Measurements from ENCODE around the gene CCDC89. TPM values are rescaled to one million over a fixed set of nuclear protein-coding genes. Genes with fewer than 3 reads are reported as not detected.
A peak's percentile ranks its signal among the peaks of the same experiment; 100 is the strongest.

CCDC89 gene
- total RNA-seq = 1.8 TPM

DNA sequence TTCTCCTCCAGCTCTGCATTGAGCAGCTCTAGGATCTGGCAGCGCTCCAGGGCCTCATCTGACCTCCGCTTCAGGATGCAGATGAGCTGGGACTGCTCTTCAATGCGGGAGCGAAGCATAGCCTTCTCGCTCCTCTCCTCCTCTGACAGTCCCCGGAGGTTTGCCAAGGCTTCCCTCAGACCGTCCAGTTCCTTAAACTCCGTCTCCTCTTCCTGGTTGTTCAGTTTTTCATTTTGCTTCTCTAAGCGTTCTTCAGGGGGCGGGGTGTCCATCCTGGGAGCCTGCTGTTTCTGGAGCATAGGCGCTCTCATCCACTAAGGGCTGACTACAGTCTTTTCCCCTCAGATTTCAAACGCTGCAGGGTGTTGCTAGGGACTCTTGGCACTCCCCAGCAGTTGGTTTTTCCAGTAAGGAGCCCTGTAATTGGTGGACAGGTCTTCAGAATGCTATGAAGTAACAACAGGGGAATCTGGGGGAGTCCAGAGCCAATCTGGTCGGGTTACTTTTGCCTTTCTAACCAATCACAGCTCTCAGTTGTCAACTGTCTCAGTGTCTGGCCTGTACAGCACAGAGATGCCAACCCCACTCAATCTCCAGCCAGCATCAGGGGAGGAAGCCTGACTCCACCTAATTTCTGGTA lies at the start of gene CCDC89:
Gene CCDC89, minus strand, starts transcription at position 376 of the 640 bp plus-strand sequence. Its CDS starts 65 bp downstream, at position 311.
- DNase-seq = peak; percentile 91

DNA sequence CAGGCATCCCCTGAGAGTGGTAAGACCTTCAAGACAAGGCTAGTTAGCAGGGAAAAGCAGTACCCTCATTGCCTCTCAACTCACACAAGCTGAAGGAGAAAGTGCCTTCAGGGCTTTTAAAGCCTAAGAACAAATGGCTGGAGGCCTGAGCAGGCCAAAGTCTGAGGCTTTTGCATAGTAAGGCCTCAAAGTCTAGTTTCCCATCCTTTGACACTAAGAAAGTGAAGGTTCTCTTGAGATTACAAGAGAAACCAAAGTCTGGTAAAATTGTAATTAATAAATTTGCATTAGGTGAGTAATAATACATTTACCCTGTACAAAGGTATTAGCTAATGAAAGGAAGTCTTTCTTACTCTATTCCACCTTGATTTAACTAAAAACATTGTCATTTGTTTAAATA lies 47.0 kb upstream of the CCDC89 start:
- no peak for DNase-seq

DNA sequence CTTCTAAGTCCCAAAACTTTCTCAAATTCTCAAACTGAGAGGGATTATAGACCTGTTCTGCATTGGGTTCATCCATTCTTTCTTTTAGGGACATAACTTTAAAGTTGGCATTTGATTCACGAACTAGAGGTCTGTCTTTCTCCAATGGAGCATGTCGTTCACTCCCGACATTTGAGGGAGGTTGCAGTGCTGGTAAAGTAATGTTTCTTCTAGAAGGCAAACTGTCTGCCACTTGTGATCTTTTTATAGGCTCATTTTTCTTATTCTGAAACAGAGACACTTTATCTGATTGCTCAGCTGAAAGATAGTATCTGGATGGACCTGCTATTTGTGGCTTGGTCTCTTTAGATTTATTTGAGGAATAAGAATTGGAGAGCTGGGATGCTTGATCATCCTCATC lies 40.4 kb upstream of the CCDC89 start:
- DNase-seq = no peak

DNA sequence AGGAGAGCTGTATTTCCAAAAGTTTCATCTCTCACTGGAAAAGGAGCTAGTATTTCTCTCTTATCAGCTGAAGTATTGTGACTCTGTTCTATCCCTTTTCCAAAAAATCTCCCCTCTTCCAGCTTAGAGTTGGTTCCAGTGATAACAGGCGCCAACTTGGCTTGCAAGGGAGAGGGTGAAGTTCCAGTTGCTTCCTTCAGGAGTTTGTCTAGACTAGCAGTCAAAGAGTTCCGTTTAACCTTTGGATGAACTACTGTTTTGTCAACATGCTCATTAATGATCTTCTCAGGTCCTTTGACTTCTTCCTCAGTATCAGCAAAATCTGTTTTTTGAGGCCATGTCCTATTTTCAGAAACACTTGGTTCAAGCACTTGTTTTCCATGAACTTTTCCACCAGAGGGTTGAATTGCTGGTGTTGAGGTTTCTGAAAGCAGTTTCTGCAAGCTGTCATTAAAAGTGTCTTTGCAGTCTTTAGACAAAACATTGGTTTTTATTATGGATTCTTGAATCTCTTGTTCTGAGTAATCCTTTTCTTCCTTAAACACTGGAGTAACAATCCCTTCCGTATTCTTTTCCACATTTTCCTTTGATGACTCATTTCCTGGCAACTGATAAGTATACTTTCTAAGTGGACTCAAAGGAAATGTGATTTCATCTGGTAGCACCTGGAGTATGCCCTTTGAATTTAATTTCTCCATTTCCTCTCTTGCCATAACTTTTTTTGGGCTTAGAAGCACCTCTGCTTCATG lies 39.7 kb upstream of the CCDC89 start:
- no peak for DNase-seq

DNA sequence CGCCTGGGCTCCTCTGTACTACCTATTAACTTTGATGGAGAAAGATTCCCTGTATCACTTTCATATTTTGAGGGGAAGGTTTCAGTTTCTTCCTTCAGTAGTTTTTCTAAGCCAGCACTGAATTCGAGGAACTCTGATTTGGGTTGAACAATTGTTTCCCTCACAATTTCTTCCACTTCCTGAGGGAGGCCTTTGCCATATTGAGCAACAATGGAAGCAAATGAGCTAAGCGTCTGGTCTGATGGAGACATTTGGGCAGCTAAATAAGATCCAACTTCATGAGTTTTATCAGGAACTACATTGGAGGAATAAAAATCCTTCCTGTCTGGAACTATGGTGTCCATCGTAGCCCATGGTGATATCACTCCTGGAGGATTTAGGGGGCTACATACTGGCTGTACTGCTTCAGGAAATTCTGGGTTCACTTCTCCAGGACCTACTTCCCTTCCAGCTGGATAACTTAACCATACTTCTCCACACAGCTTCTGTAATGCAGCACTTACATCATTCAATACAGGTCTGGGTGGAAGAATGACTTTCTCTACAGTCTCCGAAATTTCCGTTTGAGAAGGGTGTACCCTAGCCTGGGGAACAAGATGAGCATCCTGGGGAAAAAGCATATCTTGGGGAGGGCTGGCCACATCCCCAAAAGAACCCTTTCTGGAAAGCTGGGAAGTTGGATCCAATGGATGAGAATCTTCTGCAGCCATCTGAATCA lies 38.9 kb upstream of the CCDC89 start:
- no peak for DNase-seq

DNA sequence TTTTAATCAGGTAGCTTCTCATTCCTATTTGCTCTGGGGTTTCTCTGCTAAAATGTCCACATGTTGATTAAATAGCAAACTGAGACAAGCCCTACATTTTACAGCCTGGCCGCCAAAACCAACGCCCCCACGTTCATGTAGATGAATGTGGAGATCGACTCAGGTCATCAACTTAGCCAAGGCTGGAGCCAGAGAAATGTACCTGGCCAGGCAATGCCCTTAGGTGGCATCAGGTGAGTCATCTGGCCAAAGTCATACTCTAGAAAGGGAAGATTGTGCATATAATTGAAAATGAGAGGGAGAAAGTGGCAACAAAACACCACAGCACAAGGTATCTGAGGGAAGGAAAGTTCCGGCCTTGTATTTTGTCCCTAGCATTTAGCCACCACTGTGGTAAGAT lies 37.1 kb upstream of the CCDC89 start:
- DNase-seq = no peak

DNA sequence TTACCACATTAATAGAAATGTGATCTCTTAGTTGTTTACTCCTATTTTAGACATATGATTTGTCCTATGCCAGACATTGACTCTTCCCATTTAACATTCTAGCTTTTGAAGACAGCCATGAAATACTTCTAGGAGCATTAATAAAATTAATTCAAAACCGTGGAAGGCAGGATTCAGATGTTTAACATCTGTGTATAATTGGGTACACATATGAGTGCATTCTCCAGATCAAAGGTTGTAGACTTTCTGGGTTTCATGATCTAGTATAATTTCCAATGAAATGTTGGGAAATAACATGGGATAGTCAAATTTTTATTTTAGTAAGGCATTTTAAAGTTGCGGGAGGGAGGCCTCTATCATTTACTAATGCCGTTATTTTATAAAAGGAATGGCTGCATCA lies 35.2 kb upstream of the CCDC89 start:
- peak; percentile 31 for DNase-seq

DNA sequence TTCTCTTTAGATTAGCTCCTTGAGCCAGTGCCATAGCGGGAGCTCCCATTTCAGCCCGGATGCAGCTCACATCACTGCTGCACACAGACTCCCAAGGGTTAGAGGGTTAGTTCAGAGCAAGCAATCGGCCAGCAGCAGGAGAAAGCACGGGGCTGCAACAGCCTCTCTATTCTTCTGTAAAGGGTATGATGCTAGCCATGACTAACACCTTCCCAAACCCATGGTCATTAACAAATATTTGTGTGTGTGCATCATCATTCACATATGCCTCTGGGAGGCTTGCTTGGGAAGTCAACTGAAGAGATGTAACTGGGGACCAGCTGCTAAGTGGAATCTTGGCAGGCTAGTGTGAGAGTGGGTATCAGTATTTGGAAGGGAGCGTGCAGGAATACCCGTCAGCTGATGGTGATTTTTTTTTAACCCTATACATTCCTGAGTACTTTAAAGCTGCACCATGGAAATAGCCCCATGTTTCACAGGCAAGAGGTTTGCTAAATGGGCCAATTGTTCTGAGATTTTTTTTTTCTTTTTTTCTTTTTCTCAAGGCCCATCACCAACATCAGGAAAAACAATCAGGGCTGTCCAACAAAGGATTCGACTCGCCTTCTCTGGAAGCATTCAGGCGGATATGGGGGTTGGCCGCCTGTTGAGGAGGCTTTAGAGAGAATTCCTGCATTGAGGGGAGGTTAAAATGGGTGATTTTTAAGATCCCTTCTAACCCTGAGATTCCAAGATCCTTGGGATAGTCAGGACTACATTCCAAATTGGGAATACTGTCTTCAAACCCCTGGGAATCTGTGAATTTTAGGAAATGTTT lies 33.2 kb upstream of the CCDC89 start:
- peak; percentile 84 for DNase-seq

DNA sequence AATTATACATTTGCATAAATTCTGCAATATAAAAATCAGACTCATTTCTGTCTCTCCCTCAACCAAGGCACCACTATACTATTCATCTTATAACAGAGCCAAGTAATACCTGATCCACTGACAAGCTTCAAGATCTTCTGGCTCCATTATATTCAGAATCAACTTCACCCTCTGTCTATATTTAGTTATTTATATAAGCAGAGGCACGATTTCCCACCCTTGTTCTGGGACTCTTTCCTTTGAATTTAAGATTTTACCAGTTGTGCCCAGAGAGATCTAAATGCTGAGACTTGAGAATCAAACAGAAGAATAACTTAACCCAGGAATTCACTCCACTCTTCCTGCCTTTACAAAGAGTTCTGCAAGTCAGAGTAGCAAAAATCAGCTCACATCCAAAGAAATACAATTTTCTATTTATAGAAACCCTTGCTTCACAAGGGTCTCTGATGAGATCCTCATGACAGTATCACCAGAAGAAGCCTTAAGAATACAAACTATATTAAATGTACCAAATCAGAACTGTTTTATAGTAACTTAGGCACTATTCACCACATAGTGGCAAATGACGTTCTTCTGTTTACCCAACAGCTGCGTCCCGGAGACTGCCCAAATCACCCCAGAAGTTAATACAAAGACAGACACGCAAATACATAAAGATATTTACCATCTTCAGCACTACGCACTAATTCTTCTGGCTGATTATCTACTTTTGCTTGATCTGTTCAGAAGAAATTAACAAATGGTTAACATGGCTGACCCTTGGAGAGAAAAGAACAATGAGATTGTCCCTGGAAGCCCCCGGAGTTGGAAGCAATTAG lies 32.3 kb upstream of the CCDC89 start:
- no peak for DNase-seq

DNA sequence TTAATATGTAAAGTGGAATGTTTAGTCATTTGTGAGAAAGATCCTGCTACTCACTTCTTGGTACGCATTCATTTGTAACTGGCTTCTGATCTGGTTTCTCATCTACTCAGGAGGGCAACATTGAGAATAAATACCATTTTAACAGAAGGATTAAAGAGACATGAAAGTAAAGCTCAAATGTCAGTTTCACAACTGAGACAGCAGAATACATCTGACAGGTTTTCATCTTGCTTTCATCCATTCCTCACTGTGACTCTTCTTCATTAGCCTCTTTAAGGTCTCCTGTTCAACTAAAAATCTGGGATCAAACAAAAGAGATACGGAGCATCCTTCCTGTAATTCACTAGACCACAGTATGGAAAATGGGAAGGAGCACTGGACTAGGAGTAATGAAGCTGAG lies 31.4 kb upstream of the CCDC89 start:
- DNase-seq = no peak

DNA sequence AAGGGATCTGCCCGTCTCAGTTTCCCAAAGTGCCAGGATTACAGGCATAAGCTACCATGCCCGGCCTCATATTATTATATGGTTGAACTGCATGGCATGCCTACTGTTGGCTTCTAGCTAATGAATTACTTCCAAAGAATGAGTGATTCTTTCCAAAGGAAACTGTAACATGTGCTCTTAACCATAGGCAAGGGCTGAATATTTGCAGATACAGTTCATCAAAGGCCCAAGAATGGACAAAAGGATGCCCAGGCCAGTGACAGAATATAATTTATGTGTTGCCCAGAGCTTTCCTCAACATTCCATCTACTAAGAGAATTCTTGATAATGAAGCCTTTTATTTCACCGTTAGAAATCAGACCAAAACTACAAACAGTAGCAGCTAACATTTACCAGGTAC lies 27.0 kb upstream of the CCDC89 start:
- no peak for DNase-seq

DNA sequence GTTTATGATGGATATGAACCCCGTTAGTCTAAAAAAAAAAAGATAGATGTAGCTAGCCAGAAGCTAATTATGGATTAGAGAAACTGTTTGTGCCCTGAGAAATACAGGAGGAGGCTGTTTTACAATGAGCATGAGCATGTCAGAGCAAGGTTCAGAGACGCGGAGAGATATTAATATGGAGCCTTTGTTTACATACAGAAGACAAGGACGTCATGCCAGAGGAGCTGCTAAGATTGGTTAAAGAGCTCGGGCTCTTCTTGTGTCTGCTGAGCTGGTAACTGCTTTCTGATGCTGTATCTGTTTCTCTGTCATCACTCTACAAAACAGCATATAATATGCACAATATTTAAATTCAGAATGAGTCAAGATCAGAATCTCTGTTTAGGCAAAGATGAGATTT lies 24.9 kb upstream of the CCDC89 start:
- DNase-seq = no peak

DNA sequence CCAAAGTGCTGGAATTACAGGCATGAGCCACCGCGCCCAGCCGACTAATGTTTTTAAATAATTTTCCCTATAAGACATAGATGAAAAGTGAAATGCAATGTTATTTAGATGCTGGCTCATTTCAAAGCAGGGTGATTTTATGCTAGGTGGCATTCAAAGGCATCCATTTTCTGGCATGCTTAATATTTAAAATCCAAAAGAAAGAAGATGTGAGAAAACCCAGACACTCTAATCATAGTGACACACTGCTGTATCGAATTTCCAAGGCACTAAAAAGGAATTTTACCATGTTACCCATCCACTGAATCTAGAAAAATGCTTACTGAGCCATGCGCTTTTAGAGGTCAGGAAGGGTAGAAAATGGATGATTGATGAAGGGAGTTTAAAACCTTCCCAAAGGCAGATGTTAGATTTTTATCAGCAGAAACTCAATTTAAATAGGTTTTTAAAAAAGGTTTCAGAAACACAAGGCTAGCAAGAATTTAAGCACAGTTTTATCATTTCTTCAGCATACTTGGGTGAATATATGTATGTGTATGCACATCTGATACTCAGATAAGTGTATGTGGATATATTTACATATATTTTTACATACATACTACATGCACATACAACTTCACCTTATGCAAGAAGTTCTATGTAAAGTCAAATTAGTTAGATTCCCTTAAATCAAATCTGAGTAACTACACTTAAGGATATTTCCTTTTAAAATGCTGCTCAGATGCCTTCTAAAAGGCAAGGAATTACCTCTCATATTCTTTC lies 24.1 kb upstream of the CCDC89 start:
- DNase-seq = no peak

DNA sequence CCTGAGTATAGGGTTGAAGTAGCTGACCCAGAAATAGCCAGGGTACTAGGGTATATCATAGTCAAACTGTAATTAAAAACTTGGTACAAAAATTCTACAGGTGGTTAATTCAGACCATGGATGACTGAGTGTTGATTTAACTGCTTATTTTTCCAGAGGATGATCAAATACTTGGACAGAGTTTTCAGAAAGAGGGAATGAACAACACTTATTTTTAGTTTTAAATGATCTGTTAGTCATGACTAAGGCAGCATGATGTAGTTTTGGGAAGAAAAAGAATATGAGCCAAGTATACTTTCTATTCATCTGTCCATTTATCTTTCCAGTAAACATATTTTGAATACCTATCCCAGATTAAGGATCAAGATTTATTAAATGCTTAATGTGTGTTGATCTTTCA lies 19.8 kb upstream of the CCDC89 start:
- DNase-seq = no peak

DNA sequence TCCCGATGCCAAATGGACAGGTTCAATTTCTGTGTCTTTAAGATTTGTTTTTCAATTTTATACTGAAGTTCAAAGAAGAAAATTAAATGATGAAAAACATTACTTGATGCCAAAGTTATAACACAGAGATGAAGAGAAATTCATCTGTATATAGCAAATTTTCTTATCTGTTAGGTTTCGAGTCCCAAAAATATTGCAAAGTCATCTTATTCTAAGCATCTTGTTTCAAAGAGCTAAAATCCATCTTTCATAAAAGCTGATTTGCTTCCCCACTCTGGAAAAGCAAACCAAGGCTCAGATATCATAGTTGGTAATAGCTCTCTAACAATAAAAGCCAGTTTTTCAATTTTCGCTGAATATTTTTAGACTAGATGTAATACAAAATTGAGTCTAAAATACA lies 19.0 kb upstream of the CCDC89 start:
- no peak for DNase-seq

DNA sequence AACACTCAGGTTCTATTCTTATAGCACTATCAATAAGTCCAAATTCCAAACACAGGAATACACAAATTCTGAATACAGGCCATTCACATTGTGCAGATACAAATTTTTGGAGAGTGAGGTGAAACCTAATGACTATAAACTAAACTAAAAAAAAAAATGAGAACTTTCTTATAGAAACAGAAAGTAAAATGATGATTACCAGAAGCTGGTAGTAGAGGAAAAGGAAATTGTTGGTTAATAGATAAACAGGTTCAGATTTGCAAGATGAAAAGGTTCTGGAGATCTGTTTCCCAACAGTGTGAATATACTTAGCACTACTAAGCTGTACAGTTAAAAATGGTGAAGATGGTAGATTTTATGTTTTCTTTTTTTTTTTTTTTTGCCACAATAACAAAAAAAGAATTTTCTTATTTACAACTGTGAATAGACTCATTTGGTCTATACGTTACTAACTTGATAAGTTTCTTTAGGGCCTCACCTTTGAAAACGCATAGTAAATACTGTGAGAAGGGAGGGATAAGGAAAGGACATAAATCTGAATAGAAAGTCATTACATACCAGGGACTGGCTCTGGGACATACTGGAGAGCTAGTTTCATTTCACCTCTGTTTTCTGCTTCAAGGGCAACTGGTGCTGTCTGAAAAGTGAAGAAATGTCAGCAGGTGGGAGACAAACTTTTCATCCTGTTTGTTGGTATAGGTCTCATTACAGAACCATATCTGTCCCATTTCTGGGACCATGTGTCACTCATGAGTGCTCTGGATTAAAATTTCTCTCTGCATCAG lies 14.2 kb upstream of the CCDC89 start:
- no peak for DNase-seq

DNA sequence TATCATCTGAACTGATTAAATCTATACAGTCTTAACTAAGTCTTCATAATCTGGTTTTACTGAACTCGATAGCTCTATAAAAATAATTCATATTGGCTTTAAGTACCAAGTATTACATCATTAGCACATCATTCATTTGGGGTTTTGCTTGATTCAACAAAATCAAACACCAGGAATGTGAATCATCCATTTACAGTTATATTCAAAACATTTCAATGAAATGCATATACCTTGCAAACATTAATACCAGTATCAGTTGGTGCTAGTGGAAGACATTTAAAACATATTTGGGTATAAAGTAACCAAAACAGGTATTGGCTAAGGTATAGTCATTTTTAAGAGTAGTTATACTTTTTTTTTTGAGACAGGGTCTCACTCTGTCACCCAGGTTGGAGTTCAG lies 12.2 kb upstream of the CCDC89 start:
- no peak for DNase-seq

DNA sequence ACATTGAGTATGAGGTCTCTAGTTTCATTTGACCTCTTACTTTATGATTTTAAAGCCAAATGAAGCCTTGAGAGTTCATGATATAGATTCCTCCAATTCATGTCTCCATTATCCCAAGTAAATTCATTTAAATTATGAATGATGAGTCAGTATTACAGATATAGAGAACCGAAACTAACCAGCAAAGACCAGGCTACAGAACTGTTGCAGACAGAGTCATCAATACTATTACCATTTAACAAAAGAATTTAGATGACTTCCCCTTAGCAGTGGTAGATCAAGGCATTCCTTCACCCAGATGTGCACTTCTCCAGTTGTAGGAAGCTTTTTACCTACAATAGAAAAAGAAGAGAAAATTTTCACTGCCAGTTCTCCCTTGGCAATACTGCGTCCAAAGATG lies 11.8 kb upstream of the CCDC89 start:
- DNase-seq = no peak

DNA sequence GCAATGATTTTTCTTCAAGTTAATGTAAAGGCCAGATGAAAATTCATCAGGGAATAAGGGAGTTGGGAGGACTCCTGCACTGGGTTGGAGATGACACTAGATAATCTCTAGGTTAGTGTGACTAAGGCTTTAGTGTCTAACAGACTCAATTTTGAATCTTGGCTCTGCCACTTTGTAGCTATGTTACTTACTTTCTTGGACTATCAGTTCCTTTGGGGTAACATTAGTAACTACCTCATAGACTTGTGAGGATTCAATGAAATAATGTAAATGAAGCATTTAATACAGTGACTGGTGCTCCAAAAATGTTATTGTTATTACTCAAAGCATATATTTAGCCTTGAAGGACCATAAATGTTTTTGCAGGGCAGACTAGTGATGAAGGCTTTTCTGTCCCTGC lies 9.6 kb upstream of the CCDC89 start:
- DNase-seq = no peak

DNA sequence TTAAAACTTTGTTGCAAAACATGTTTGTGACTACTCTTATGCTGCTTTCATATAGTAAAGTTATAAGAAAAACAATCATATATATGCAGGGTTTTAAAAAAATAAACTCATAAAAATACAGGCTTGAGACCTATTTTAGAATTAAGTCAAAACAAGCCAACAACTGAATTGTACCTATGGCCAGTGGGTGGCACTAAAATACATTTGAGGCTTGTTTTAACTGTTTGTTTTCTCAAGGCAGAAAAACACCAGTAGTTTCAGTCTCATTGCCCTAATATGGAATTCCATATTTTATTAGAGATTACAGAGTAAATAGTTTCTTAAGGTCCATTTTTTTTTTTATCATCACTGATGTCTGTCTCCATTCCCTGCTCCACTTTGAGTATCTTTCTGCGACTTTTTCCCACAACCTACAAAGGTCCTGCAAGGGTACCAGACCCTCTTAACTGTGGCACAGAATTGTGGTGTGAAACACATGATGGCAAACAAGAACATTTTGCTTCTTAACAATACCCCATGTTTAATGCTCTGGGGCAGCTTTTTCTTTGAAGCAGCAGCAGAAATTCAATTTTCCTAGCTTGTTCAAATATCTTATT lies 8.5 kb upstream of the CCDC89 start:
- DNase-seq = no peak
